OCI-LY7 (cell line): Measurements from ENCODE around the gene BRCA1. TPM values are rescaled to one million over a fixed set of nuclear protein-coding genes. Genes with fewer than 3 reads are reported as not detected.
A peak's percentile ranks its signal among the peaks of the same experiment; 100 is the strongest.

Source experiments
- BruUV-seq: library from RNA; stranded (reverse); fragments of 400-500 nt; replicated peaks from 2 replicates; lab custom pipeline; 2021; lab: Mats Ljungman, UMichigan
- CTCF ChIA-PET: fragments of 300-600 bp; sonication (Branson Sonifier 250); formaldehyde crosslinking; loops from one replicate; lab custom pipeline; 2022; ENCODE audit warnings: antibody characterized with exemption; ENCODE audit not compliant: unreplicated experiment; lab: Charles Lee
- POLR2A ChIA-PET: fragments of 300-600 bp; sonication (Branson Sonifier 250); formaldehyde crosslinking; loops from one replicate; lab custom pipeline; 2022; ENCODE audit warnings: antibody characterized with exemption; lab: Charles Lee
- DNase-seq: peaks from one replicate; pipeline ENCODE4 v3.0.0-alpha.2; 2015; ENCODE audit warnings: low spot score
- H2AFZ ChIP-seq: fragments of 200-600 bp; sonication (generic), shearing (Covaris generic); 2 replicates; pipeline ENCODE4 v1.6.1; 2014; ENCODE audit warnings: mild to moderate bottlenecking, antibody characterized with exemption, low read length, moderate library complexity
- H3K27ac ChIP-seq: fragments of 200-600 bp; sonication (generic); 2 replicates; pipeline ENCODE4 v1.5.1; 2014; ENCODE audit warnings: mixed run types, low read depth, mild to moderate bottlenecking, moderate library complexity, low read length, inconsistent platforms; ENCODE audit not compliant: poor library complexity, severe bottlenecking
- H3K36me3 ChIP-seq: fragments of 200-600 bp; sonication (generic); 2 replicates; pipeline ENCODE4 v1.6.1; 2014; ENCODE audit warnings: mild to moderate bottlenecking, antibody characterized with exemption, low read length, moderate library complexity, mixed read lengths; ENCODE audit not compliant: insufficient read depth
- H3K4me1 ChIP-seq: fragments of 200-600 bp; sonication (generic); 2 replicates; pipeline ENCODE4 v1.5.1; 2014; ENCODE audit warnings: mild to moderate bottlenecking, low read length; ENCODE audit not compliant: insufficient read depth, poor library complexity, severe bottlenecking
- H3K4me2 ChIP-seq: fragments of 200-600 bp; sonication (generic); 2 replicates; pipeline ENCODE4 v1.6.1; 2014; ENCODE audit warnings: mild to moderate bottlenecking, low read length
- H3K4me3 ChIP-seq: fragments of 200-600 bp; sonication (generic); 2 replicates; pipeline ENCODE4 v1.5.1; 2014; ENCODE audit warnings: mild to moderate bottlenecking, low read depth, low read length; ENCODE audit not compliant: poor library complexity, severe bottlenecking
- H3K79me2 ChIP-seq: fragments of 200-600 bp; sonication (generic); 2 replicates; pipeline ENCODE4 v1.6.1; 2016; ENCODE audit warnings: low read depth, mild to moderate bottlenecking, low read length, moderate library complexity, mixed read lengths; ENCODE audit not compliant: insufficient read depth
- H3K9me2 ChIP-seq: fragments of 200-600 bp; sonication (generic); 2 replicates; pipeline ENCODE4 v1.6.1; 2016; ENCODE audit warnings: mild to moderate bottlenecking, low read length, mixed read lengths; ENCODE audit not compliant: insufficient read depth
- H3K9me3 ChIP-seq: fragments of 200-600 bp; sonication (generic); 2 replicates; pipeline ENCODE4 v1.6.1; 2014; ENCODE audit warnings: mild to moderate bottlenecking, mixed run types, low read length, mixed read lengths
- H4K20me1 ChIP-seq: fragments of 200-600 bp; sonication (generic); 2 replicates; pipeline ENCODE4 v1.6.1; 2014; ENCODE audit warnings: mild to moderate bottlenecking, antibody characterized with exemption, low read length, moderate library complexity, mixed read lengths; ENCODE audit not compliant: insufficient read depth
- EZH2phosphoT487 ChIP-seq: fragments of 200-600 bp; sonication (generic); IDR thresholded peaks from 2 replicates; pipeline ENCODE4 v1.6.1; 2018; ENCODE audit warnings: low read depth, borderline replicate concordance, mild to moderate bottlenecking, mixed run types, antibody characterized with exemption, low read length, moderate library complexity, mixed read lengths
- intact Hi-C: fragments of 100-400 bp; cut with micrococcal nuclease; formaldehyde crosslinking; loops from one replicate; pipeline ENCODE4 v1.10.0; 2022; ENCODE audit not compliant: unreplicated experiment
- total RNA-seq, 2 experiments: library from RNA; depleted of rRNA in 1 of 2; stranded (reverse); fragments of >200 nt in 1 of 2; shearing (Covaris generic) in 1 of 2; gene quantifications; 2 replicates each; pipeline ENCODE4 v1.2.3, GENCODE V29; 2014 to 2022
- TF ChIP-seq, protein P1 (sequence below): fragments of 200-600 bp; sonication (generic); conservative IDR thresholded peaks from 2 replicates; pipeline ENCODE4 v1.5.1; 2014; ENCODE audit warnings: mild to moderate bottlenecking, antibody characterized with exemption, low read length, moderate library complexity, mixed read lengths

BRCA1 gene
- total RNA-seq, 2 experiments from 2014 or later = 112 to 135 TPM

DNA sequence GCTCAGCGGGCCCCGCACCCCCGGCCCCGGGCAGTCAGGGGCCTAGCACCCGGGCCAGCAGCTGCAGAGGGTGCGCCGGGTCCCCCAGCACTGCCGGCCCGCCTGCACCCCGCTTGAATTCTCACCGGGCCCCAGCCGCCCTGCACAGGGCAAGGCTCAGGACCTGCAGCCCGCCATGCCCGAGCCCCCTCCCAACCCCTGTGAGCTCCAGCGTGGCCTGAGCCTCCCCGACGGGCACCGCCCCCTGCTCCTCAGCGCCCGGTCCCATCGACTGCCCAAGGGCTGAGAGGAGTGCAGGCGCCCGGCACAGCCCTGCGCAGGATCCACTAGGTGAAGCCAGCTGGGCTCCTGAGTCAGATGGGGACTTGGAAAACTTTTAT is 1.7 kb upstream of the BRCA1 start:
- Histone ChIP-seq H2AFZ (no peak overlapping the region), H3K36me3 (peaks cover 50% of the 10 kb centered on the region), H4K20me1 (no peaks in the 10 kb centered on the region), H3K27ac (no peak overlapping the region), H3K4me3 (no peak overlapping the region), H3K9me2 (no peaks in the 10 kb centered on the region), H3K4me1 (peaks cover 58% of the 10 kb centered on the region), H3K79me2 (peaks cover 82% of the 10 kb centered on the region), H3K4me2 (0 out of 2 replicates have a peak overlapping the region, but pooled peaks have one; percentile 90), H3K9me3 (no peaks in the 10 kb centered on the region)
- ChIA-PET POLR2A (interaction anchor here (1.1 kb wide), 1 partner anchor 19 kb away, joined by 3 read pairs; no protein-coding TSS in a partner anchor), CTCF (no interaction called here)
- BruUV-seq = no TSS peak
- DNase-seq = no peak
- intact Hi-C loops = no loop called here
- no peak for TF ChIP-seq EZH2phosphoT487
- TF ChIP-seq, protein P1, sequence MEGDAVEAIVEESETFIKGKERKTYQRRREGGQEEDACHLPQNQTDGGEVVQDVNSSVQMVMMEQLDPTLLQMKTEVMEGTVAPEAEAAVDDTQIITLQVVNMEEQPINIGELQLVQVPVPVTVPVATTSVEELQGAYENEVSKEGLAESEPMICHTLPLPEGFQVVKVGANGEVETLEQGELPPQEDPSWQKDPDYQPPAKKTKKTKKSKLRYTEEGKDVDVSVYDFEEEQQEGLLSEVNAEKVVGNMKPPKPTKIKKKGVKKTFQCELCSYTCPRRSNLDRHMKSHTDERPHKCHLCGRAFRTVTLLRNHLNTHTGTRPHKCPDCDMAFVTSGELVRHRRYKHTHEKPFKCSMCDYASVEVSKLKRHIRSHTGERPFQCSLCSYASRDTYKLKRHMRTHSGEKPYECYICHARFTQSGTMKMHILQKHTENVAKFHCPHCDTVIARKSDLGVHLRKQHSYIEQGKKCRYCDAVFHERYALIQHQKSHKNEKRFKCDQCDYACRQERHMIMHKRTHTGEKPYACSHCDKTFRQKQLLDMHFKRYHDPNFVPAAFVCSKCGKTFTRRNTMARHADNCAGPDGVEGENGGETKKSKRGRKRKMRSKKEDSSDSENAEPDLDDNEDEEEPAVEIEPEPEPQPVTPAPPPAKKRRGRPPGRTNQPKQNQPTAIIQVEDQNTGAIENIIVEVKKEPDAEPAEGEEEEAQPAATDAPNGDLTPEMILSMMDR = no peak

DNA sequence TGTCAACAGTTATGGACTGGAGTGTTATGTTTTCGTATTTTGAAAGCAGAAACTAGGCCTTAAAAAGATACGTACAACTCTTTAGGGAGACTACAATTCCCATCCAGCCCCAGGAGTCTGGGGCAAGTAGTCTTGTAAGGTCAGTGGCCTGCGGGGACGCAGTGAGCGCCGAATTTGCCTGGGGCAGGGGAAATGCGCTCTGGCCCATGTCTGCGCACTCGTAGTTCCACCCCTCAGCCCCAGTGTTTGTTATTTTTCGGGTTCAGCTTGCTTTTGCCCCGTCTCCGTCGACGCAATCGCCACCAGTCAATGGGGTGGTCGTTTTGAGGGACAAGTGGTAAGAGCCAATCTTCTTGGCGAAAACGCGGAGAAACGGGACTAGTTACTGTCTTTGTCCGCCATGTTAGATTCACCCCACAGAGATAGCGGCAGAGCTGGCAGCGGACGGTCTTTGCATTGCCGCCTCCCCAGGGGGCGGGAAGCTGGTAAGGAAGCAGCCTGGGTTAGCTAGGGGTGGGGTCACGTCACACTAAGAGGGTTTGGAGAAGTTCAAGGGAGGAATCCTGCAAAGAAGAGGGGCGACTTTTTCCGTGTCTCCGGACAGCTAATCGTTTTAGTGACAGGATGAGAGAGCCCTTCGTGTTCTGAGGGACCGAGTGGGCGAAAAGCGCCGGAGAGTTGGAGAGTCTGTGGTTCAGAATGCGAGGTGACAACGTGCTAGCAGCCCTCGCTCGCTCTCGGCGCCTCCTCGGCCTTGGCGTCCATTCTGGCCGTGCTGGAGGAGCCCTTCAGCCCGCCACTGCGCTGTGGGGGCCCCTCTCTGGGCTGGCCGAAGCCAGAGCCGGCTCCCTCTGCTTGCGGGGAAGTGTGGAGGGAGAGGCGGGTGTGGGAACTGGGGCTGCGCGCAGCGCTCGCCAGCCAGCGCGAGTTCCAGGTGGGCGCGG is 1.1 kb upstream of the BRCA1 start:
- ChIA-PET CTCF (no interaction called here), POLR2A (interaction anchor here (0.6 to 1.1 kb wide), 2 partner anchors 10 to 19 kb away, joined by 3 read pairs; no protein-coding TSS in a partner anchor)
- peak overlapping the region; percentile 88 for H3K4me3 ChIP-seq
- H3K27ac ChIP-seq = peak overlapping the region; percentile 61
- BruUV-seq = TSS peak; percentile 96
- no peaks in the 10 kb centered on the region for H4K20me1 ChIP-seq
- H3K4me2 ChIP-seq = peak overlapping the region; percentile 90
- peaks cover 84% of the 10 kb centered on the region for H3K79me2 ChIP-seq
- intact Hi-C loops = loop anchor here (1.0 kb wide), 2 partner anchors 33 to 44 kb away; no protein-coding TSS in a partner anchor
- no peaks in the 10 kb centered on the region for H3K9me2 ChIP-seq
- DNase-seq = no peak
- peaks cover 53% of the 10 kb centered on the region for H3K4me1 ChIP-seq
- H3K36me3 ChIP-seq = peaks cover 50% of the 10 kb centered on the region
- TF ChIP-seq, protein P1 = no peak
- no peak for TF ChIP-seq EZH2phosphoT487
- H3K9me3 ChIP-seq = no peaks in the 10 kb centered on the region
- no peak overlapping the region for H2AFZ ChIP-seq
